WTC11 (cell line): ENCODE results near the gene POLR2M. TPM values are rescaled to one million over a fixed set of nuclear protein-coding genes. Genes with fewer than 3 reads are reported as not detected.

ENCODE experiments used
- ATAC-seq: fragments of 200-7000 bp; cut with Tn5 transposase; 2 replicates; pipeline ENCODE4 v1.10.0; 2021; ENCODE audit warnings: mild to moderate bottlenecking, moderate library complexity
- CTCF ChIA-PET: fragments of 300-600 bp; sonication (Branson Sonifier 250); formaldehyde crosslinking; loops from one replicate; lab custom pipeline; 2021; ENCODE audit warnings: antibody characterized with exemption; lab: Charles Lee
- POLR2A ChIA-PET: fragments of 350-600 bp; sonication (Branson Sonifier 250); formaldehyde crosslinking; loops from one replicate; lab custom pipeline; 2021; ENCODE audit warnings: antibody characterized with exemption; lab: Charles Lee
- DNase-seq: peaks from one replicate; pipeline ENCODE4 v3.0.0; 2021; ENCODE audit warnings: low spot score
- H3K27ac Mint-ChIP-seq: 2 replicates; pipeline ENCODE4 v1.8.0; 2021; ENCODE audit warnings: mixed read lengths
- H3K27me3 Mint-ChIP-seq: 2 replicates; pipeline ENCODE4 v1.8.0; 2021; ENCODE audit warnings: low read depth, mild to moderate bottlenecking, moderate library complexity, mixed read lengths
- H3K36me3 Mint-ChIP-seq: 2 replicates; pipeline ENCODE4 v1.8.0; 2021; ENCODE audit warnings: mixed read lengths
- H3K4me1 Mint-ChIP-seq: 2 replicates; pipeline ENCODE4 v1.8.0; 2022; ENCODE audit warnings: mixed read lengths
- H3K4me3 Mint-ChIP-seq: 2 replicates; pipeline ENCODE4 v1.8.0; 2021; ENCODE audit warnings: mild to moderate bottlenecking, moderate library complexity, mixed read lengths
- H3K9me3 Mint-ChIP-seq: 2 replicates; pipeline ENCODE4 v1.8.0; 2021; ENCODE audit warnings: mixed read lengths
- ATF1 ChIP-seq: sonication (generic); formaldehyde crosslinking; IDR thresholded peaks from 2 replicates; pipeline ENCODE4 v1.8.1; 2023; ENCODE audit warnings: mild to moderate bottlenecking, moderate library complexity, missing genetic modification reagents
- ATF2 ChIP-seq: sonication (generic); formaldehyde crosslinking; IDR thresholded peaks from 2 replicates; pipeline ENCODE4 v1.8.1; 2022; ENCODE audit warnings: low read depth, missing genetic modification reagents, borderline replicate concordance
- CREM ChIP-seq: sonication (generic); formaldehyde crosslinking; IDR thresholded peaks from 2 replicates; pipeline ENCODE4 v1.8.1; 2022; ENCODE audit warnings: mild to moderate bottlenecking, missing genetic modification reagents, moderate library complexity
- CTCF ChIP-seq: fragments of 200-600 bp; IDR thresholded peaks from 2 replicates; pipeline ENCODE4 v1.8.0; 2022; ENCODE audit warnings: antibody characterized with exemption
- GTF2I ChIP-seq: fragments of 250-450 bp; sonication (Bioruptor Pico); conservative IDR thresholded peaks from 2 replicates; pipeline ENCODE4 v1.4.0; 2021; ENCODE audit warnings: mild to moderate bottlenecking
- KAT7 ChIP-seq: sonication (generic); formaldehyde crosslinking; IDR thresholded peaks from 2 replicates; pipeline ENCODE4 v1.8.1; 2023; ENCODE audit warnings: missing genetic modification reagents, mild to moderate bottlenecking, borderline replicate concordance
- MXD4 ChIP-seq: fragments of 250-450 bp; sonication (Bioruptor Pico); IDR thresholded peaks from 2 replicates; pipeline ENCODE4 v1.8.0; 2021; ENCODE audit warnings: mild to moderate bottlenecking, moderate library complexity, borderline replicate concordance
- NFYB ChIP-seq: sonication (generic); formaldehyde crosslinking; conservative IDR thresholded peaks from 2 replicates; pipeline ENCODE4 v1.8.0; 2022; ENCODE audit warnings: low read depth, missing genetic modification reagents
- OVOL2 ChIP-seq: fragments of 250-450 bp; sonication (Bioruptor Pico); IDR thresholded peaks from 2 replicates; pipeline ENCODE4 v1.9.0; 2021; ENCODE audit warnings: mild to moderate bottlenecking, borderline replicate concordance
- PRRX2 ChIP-seq: fragments of 250-450 bp; sonication (Bioruptor Pico); IDR thresholded peaks from 2 replicates; pipeline ENCODE4 v1.8.0; 2021; ENCODE audit warnings: mild to moderate bottlenecking
- SP1 ChIP-seq: sonication (generic); formaldehyde crosslinking; conservative IDR thresholded peaks from 2 replicates; pipeline ENCODE4 v1.8.1; 2022; ENCODE audit warnings: missing genetic modification reagents
- USF2 ChIP-seq: sonication (generic); formaldehyde crosslinking; IDR thresholded peaks from 2 replicates; pipeline ENCODE4 v1.8.1; 2023; ENCODE audit warnings: mild to moderate bottlenecking, missing genetic modification reagents, moderate library complexity
- ZNF121 ChIP-seq: sonication (generic); formaldehyde crosslinking; IDR thresholded peaks from 2 replicates; pipeline ENCODE4 v1.8.0; 2023; ENCODE audit warnings: missing genetic modification reagents
- ZNF396 ChIP-seq: fragments of 250-450 bp; sonication (Bioruptor Pico); IDR thresholded peaks from 2 replicates; pipeline ENCODE4 v1.8.0; 2021; ENCODE audit warnings: mild to moderate bottlenecking, moderate library complexity, borderline replicate concordance
- ZNF423 ChIP-seq: fragments of 250-450 bp; sonication (Bioruptor Pico); IDR thresholded peaks from 2 replicates; pipeline ENCODE4 v2.1.2; 2022; ENCODE audit warnings: mild to moderate bottlenecking, moderate library complexity
- ZNF671 ChIP-seq: fragments of 250-450 bp; sonication (Bioruptor Pico); IDR thresholded peaks from 2 replicates; pipeline ENCODE4 v1.8.0; 2021; ENCODE audit warnings: mild to moderate bottlenecking
- total RNA-seq: library from RNA; stranded (reverse); gene quantifications from 3 replicates; pipeline ENCODE4 v1.2.3, GENCODE V29; 2021
- TF ChIP-seq, protein P1 (sequence below): fragments of 250-450 bp; sonication (Bioruptor Pico); IDR thresholded peaks from 2 replicates; pipeline ENCODE4 v1.9.0; 2021; ENCODE audit warnings: mild to moderate bottlenecking, borderline replicate concordance
- TF ChIP-seq, protein P2 (sequence below): sonication (generic); formaldehyde crosslinking; IDR thresholded peaks from 2 replicates; pipeline ENCODE4 v1.8.1; 2022; ENCODE audit warnings: low read depth, mild to moderate bottlenecking, moderate library complexity, missing genetic modification reagents, borderline replicate concordance
- TF ChIP-seq, protein P3 (sequence below): sonication (generic); formaldehyde crosslinking; IDR thresholded peaks from 2 replicates; pipeline ENCODE4 v1.8.1; 2023; ENCODE audit warnings: mild to moderate bottlenecking, missing genetic modification reagents, borderline replicate concordance
- TF ChIP-seq, protein P4 (sequence below): sonication (generic); formaldehyde crosslinking; IDR thresholded peaks from 2 replicates; pipeline ENCODE4 v1.8.0; 2023; ENCODE audit warnings: missing genetic modification reagents, mild to moderate bottlenecking, borderline replicate concordance

Gene POLR2M
- total RNA-seq, 1 experiment from 2014 or later = 84.4 TPM

GRCh38 chr15:57761562-57761961, 55.0 kb downstream of the POLR2M start:
- H3K36me3 Mint-ChIP-seq = no peaks in the 10 kb centered on the region
- no peaks in the 10 kb centered on the region for H3K4me1 Mint-ChIP-seq
- H3K9me3 Mint-ChIP-seq = peaks cover 10% of the 10 kb centered on the region; the same call in 1 of the 2 replicates
- ATAC-seq = no peak
- no peak overlapping the region for H3K4me3 Mint-ChIP-seq
- ChIA-PET POLR2A (no interaction called here), CTCF (interaction anchor here (1.1 to 3.6 kb wide), 5 partner anchors 9 to 304 kb away, joined by 3 to 38 read pairs (median 5); partner anchors contain the start of gene ALDH1A2)
- no peak for DNase-seq
- TF ChIP-seq, protein P1, sequence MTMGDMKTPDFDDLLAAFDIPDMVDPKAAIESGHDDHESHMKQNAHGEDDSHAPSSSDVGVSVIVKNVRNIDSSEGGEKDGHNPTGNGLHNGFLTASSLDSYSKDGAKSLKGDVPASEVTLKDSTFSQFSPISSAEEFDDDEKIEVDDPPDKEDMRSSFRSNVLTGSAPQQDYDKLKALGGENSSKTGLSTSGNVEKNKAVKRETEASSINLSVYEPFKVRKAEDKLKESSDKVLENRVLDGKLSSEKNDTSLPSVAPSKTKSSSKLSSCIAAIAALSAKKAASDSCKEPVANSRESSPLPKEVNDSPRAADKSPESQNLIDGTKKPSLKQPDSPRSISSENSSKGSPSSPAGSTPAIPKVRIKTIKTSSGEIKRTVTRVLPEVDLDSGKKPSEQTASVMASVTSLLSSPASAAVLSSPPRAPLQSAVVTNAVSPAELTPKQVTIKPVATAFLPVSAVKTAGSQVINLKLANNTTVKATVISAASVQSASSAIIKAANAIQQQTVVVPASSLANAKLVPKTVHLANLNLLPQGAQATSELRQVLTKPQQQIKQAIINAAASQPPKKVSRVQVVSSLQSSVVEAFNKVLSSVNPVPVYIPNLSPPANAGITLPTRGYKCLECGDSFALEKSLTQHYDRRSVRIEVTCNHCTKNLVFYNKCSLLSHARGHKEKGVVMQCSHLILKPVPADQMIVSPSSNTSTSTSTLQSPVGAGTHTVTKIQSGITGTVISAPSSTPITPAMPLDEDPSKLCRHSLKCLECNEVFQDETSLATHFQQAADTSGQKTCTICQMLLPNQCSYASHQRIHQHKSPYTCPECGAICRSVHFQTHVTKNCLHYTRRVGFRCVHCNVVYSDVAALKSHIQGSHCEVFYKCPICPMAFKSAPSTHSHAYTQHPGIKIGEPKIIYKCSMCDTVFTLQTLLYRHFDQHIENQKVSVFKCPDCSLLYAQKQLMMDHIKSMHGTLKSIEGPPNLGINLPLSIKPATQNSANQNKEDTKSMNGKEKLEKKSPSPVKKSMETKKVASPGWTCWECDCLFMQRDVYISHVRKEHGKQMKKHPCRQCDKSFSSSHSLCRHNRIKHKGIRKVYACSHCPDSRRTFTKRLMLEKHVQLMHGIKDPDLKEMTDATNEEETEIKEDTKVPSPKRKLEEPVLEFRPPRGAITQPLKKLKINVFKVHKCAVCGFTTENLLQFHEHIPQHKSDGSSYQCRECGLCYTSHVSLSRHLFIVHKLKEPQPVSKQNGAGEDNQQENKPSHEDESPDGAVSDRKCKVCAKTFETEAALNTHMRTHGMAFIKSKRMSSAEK = no peak
- TF ChIP-seq SP1 (no peak), ATF1 (CRISPR knock-in tag) (no peak), ZNF396 (CRISPR knock-in tag) (no peak), NFYB (CRISPR knock-in tag) (no peak), MXD4 (no peak), USF2 (no peak), CTCF (no peak), CREM (no peak), PRRX2 (CRISPR knock-in tag) (no peak), OVOL2 (CRISPR knock-in tag) (no peak), ZNF121 (CRISPR knock-in tag) (no peak), KAT7 (CRISPR knock-in tag) (no peak), ATF2 (no peak), ZNF671 (no peak), GTF2I (CRISPR knock-in tag) (no peak), ZNF423 (CRISPR knock-in tag) (no peak)
- TF ChIP-seq, protein P2, sequence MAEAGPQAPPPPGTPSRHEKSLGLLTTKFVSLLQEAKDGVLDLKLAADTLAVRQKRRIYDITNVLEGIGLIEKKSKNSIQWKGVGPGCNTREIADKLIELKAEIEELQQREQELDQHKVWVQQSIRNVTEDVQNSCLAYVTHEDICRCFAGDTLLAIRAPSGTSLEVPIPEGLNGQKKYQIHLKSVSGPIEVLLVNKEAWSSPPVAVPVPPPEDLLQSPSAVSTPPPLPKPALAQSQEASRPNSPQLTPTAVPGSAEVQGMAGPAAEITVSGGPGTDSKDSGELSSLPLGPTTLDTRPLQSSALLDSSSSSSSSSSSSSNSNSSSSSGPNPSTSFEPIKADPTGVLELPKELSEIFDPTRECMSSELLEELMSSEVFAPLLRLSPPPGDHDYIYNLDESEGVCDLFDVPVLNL (CRISPR knock-in tag) = no peak
- TF ChIP-seq, protein P3, sequence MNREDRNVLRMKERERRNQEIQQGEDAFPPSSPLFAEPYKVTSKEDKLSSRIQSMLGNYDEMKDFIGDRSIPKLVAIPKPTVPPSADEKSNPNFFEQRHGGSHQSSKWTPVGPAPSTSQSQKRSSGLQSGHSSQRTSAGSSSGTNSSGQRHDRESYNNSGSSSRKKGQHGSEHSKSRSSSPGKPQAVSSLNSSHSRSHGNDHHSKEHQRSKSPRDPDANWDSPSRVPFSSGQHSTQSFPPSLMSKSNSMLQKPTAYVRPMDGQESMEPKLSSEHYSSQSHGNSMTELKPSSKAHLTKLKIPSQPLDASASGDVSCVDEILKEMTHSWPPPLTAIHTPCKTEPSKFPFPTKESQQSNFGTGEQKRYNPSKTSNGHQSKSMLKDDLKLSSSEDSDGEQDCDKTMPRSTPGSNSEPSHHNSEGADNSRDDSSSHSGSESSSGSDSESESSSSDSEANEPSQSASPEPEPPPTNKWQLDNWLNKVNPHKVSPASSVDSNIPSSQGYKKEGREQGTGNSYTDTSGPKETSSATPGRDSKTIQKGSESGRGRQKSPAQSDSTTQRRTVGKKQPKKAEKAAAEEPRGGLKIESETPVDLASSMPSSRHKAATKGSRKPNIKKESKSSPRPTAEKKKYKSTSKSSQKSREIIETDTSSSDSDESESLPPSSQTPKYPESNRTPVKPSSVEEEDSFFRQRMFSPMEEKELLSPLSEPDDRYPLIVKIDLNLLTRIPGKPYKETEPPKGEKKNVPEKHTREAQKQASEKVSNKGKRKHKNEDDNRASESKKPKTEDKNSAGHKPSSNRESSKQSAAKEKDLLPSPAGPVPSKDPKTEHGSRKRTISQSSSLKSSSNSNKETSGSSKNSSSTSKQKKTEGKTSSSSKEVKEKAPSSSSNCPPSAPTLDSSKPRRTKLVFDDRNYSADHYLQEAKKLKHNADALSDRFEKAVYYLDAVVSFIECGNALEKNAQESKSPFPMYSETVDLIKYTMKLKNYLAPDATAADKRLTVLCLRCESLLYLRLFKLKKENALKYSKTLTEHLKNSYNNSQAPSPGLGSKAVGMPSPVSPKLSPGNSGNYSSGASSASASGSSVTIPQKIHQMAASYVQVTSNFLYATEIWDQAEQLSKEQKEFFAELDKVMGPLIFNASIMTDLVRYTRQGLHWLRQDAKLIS = no peak
- TF ChIP-seq, protein P4, sequence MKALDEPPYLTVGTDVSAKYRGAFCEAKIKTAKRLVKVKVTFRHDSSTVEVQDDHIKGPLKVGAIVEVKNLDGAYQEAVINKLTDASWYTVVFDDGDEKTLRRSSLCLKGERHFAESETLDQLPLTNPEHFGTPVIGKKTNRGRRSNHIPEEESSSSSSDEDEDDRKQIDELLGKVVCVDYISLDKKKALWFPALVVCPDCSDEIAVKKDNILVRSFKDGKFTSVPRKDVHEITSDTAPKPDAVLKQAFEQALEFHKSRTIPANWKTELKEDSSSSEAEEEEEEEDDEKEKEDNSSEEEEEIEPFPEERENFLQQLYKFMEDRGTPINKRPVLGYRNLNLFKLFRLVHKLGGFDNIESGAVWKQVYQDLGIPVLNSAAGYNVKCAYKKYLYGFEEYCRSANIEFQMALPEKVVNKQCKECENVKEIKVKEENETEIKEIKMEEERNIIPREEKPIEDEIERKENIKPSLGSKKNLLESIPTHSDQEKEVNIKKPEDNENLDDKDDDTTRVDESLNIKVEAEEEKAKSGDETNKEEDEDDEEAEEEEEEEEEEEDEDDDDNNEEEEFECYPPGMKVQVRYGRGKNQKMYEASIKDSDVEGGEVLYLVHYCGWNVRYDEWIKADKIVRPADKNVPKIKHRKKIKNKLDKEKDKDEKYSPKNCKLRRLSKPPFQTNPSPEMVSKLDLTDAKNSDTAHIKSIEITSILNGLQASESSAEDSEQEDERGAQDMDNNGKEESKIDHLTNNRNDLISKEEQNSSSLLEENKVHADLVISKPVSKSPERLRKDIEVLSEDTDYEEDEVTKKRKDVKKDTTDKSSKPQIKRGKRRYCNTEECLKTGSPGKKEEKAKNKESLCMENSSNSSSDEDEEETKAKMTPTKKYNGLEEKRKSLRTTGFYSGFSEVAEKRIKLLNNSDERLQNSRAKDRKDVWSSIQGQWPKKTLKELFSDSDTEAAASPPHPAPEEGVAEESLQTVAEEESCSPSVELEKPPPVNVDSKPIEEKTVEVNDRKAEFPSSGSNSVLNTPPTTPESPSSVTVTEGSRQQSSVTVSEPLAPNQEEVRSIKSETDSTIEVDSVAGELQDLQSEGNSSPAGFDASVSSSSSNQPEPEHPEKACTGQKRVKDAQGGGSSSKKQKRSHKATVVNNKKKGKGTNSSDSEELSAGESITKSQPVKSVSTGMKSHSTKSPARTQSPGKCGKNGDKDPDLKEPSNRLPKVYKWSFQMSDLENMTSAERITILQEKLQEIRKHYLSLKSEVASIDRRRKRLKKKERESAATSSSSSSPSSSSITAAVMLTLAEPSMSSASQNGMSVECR (CRISPR knock-in tag) = no peak
- no peak overlapping the region for H3K27ac Mint-ChIP-seq
- H3K27me3 Mint-ChIP-seq = no peaks in the 10 kb centered on the region
